Measurements from ENCODE around the gene ATAD5. TPM values are rescaled to one million over a fixed set of nuclear protein-coding genes. Genes with fewer than 3 reads are reported as not detected.
"Not testable (repeated sequence)": the region's sequence is repeated elsewhere in the genome, so short reads cannot be mapped to it uniquely, and the experiment has no call there.

ATAD5 gene
- 4.9 TPM for total RNA-seq

- peak; percentile 97 for DNase-seq
Observed at GRCh38 chr17:30831663-30832437, at the start of gene ATAD5. TSS of gene ATAD5 (plus strand) at chr17:30831966. CDS start at chr17:30832348, 382 bp downstream.

GRCh38 chr17:30782206-30782605 lies 49.6 kb upstream of the ATAD5 start:
- no peak for DNase-seq

- no peak for DNase-seq
Observed at GRCh38 chr17:30788918-30789317, 42.8 kb upstream of the ATAD5 start.

GRCh38 chr17:30790279-30790678 lies 41.5 kb upstream of the ATAD5 start:
- no peak for DNase-seq

- DNase-seq = no peak
Observed at GRCh38 chr17:30793282-30793977, 38.3 kb upstream of the ATAD5 start.

- no peak for DNase-seq
Observed at GRCh38 chr17:30794372-30794771, 37.4 kb upstream of the ATAD5 start.

GRCh38 chr17:30796016-30796415 lies 35.8 kb upstream of the ATAD5 start:
- no peak for DNase-seq

GRCh38 chr17:30801671-30802070 lies 30.1 kb upstream of the ATAD5 start:
- no peak for DNase-seq

- no peak for DNase-seq
Observed at GRCh38 chr17:30805944-30806456, 25.8 kb upstream of the ATAD5 start.

- DNase-seq = no peak
Observed at GRCh38 chr17:30807896-30808295, 23.9 kb upstream of the ATAD5 start.

- no peak for DNase-seq
Observed at GRCh38 chr17:30808785-30809286, 22.9 kb upstream of the ATAD5 start.

GRCh38 chr17:30809867-30810266 lies 21.9 kb upstream of the ATAD5 start:
- DNase-seq = no peak

GRCh38 chr17:30812218-30813177 lies 19.3 kb upstream of the ATAD5 start:
- no peak for DNase-seq

- not testable (repeated sequence) for DNase-seq
Observed at GRCh38 chr17:30814236-30814635, 17.5 kb upstream of the ATAD5 start.

- DNase-seq = not testable (repeated sequence)
Observed at GRCh38 chr17:30814860-30815259, 16.9 kb upstream of the ATAD5 start.

- no peak for DNase-seq
Observed at GRCh38 chr17:30816165-30816564, 15.6 kb upstream of the ATAD5 start.

- no peak for DNase-seq
Observed at GRCh38 chr17:30819971-30820705, 11.6 kb upstream of the ATAD5 start.

GRCh38 chr17:30821871-30822723 lies 9.7 kb upstream of the ATAD5 start:
- DNase-seq = peak; percentile 27

- DNase-seq = not testable (repeated sequence)
Observed at GRCh38 chr17:30822919-30823318, 8.8 kb upstream of the ATAD5 start.

GRCh38 chr17:30823421-30823820 lies 8.3 kb upstream of the ATAD5 start:
- DNase-seq = no peak
